HG03354 (cell line): Measurements from ENCODE around the gene C1orf74.

Experiments used
- ATAC-seq: cut with Tn5 transposase; IDR thresholded peaks from one replicate; pipeline ENCODE4 v1.9.1; 2021; ENCODE audit warnings: mild to moderate bottlenecking; ENCODE audit not compliant: unreplicated experiment, poor library complexity, severe bottlenecking

Gene C1orf74

DNA sequence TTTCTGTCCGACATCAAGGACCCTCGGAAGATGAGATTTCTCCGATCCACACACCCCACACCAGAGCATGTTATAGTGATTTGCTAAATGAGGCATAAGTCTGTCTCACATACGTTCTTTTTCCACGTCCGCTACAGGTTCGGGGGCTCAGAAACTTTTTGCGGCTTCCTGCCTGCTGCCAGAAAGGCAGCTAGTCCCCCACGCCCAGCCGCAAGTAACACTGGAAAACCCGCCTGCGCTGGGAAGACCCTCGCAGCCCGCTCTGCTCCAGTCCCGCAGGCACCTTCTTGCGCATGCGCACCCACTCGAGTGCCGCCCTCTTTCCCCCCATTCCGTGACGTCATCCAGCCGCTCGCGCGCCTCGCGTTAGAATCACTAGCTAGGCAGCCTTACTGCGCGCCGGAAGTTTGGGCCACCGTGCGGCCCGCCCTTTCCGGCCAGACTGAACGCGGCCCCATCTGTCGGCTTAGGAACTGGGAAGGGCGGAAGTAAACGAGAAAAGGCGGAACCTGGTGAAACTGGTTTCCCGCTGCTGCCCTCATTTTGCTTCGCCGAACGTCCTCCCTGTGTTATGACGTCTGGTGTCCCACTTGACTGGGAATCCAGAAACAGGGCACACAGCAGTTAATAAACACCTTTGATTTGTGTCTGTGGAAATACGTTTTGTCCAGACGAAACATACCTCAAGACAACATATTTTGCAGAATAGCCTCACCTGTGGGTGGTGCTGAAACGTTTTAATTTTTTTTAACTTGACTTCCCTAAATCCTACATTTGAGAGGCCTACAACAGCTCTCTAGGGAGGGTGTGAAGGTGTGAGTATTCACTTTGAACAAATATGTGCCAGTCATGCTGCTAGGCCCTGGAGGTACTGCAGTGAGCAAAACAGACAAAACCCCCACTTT, at the start of gene C1orf74:
TSS of gene C1orf74 (minus strand) at position 295 of the 905 bp plus-strand sequence. CDS start 925 bp downstream, outside the sequence.
- ATAC-seq: peak; percentile 100

GRCh38 chr1:209831615-209832014, 47.3 kb upstream of the C1orf74 start:
- no peak for ATAC-seq

- no peak for ATAC-seq
These were observed 46.4 kb upstream of the C1orf74 start for GRCh38 chr1:209830722-209831121.

- ATAC-seq: no peak
These were observed 45.4 kb upstream of the C1orf74 start for GRCh38 chr1:209829716-209830115.

- peak; percentile 94 for ATAC-seq
These were observed 43.3 kb upstream of the C1orf74 start, which contains the start of gene UTP25 for GRCh38 chr1:209827384-209828262. Gene UTP25 (plus strand): TSS chr1:209827972. CDS start chr1:209828064, 92 bp downstream.

DNA sequence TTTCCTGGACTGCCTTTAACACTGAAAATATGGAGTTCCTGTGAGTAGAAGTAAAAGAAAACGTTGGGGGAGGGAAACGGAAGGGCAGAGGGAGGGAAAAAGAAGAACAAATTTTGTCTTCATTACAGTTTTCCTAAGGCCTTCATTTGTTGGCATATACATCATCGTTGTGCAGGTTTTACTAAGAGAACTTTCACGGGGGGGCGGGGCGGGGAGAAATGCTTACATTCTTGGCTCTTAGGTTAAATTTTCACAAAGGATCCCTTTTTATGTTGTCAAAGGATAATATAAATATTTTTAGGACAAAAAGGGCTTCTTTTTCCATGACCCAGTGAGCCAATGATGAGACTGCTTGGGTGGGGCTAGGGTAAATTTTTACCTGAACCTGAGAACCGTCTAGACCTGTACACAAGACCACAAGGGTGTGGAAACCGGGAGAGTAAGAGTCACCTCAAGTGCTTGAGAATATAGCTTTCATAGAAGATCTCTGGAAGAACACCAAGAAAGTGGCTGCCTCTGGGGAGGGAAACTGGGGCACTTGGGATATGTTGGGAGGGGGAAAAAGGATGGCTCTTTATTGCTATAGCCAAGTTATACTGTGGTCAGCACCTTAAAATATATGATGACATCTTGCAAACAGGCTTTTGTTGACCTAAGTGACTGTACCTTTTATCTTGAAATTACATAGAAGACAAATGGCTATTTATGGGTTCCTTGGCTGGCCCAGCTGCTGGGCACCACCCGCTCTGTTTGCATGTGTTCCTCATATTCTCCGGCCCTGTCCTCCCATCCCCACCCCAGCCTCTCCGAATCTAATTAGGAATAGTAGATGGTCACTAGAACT, 41.5 kb upstream of the C1orf74 start:
- ATAC-seq: no peak

DNA sequence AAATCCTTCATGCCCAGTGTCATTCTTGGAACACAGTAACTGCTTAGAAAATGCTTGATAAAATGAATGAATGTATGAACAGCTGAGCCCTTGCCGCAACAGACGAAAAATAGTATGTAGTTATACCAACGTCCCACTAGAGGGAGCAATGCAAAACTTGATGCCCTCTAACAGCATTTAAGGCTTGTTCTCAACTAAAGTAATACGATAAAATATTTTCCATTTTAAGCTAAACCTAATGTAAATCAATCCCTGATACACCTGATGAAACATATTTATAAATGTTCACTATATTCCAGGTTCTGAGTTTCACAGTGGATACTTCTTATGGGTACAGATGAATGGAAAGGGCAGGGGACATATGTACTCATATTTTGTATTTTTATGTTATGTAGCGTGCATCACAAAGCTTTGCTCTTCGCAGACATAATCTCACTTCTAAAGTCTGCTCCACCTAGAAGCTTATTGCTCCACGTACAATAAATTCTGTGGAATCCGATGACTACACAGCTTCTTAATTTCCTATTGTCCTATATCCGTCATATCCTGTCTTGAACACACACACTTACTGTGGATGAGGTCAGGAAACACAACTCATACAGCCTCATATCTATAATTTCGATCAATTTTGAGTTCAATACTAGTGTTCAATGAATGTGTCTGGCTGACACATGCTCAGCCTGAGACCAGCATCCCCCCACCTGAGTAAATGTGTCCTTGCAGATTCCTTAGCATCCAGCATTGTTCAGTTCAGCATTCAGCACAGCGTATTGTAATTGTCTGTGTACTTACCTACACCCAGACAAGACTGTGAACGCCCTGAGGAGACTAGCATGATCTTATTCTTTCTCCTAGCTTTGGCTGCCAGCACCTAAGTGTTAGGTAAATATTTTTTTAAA, 39.0 kb upstream of the C1orf74 start:
- peak; percentile 38 for ATAC-seq

DNA sequence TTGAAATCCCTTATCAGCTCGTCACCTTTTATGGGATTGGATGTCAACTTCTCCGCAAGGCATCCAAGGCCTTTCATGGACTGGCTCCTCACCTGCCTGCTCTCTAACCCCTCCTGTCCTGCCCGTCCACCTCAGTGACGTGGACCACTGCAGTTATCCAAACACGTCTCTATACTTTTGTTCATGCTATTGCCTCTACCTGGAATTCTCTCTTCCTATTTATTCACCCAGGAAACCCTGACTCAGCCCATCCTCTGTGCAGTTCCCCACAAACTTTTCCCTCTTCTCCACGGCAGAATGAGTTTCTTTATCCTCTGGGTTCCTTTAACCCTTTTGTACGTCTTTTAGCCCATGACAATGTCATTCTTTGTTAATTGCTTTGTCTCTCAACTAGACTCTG, 38.3 kb upstream of the C1orf74 start:
- ATAC-seq: no peak

DNA sequence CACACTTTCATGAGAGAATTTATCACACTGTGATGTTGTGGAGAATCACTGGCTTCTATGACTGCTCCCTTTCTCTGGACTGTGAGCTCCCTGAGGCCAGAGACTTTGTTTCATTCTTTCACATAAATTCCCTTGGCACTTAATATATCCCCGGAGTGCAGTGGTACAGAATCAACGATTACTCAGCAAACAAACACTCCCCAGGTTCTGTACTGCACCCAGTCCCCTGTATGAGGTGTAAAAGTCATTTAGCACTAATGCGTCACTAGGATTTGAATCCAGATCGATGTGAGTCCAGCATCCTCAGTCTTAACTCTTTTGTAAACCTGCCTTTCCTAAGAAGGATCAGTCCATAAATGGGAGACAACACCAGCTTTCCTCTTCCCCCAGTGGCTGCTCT, 36.6 kb upstream of the C1orf74 start:
- no peak for ATAC-seq

GRCh38 chr1:209819058-209819457, 34.7 kb upstream of the C1orf74 start:
- ATAC-seq: no peak

GRCh38 chr1:209817691-209818090, 33.3 kb upstream of the C1orf74 start:
- ATAC-seq: no peak

DNA sequence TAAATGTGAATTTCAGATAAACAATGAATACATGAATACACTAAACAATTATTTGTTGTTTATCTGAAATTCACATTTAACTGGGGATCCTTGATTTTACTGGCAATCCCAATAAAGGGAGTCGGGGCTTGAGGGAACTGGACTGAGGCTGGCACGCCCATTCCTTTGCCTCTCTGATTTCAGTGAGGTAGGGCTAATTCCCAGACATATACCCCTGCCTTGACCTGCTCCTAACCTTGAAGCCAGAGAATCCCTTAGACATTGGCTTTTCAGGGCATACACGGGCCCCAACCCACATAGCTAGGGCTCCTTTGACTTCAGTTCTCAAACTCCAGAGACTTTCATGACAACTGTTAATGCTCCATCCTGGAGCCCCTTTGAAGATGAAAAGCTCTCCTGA, 32.6 kb upstream of the C1orf74 start:
- no peak for ATAC-seq

- no peak for ATAC-seq
These were observed 31.6 kb upstream of the C1orf74 start for GRCh38 chr1:209815931-209816341.

DNA sequence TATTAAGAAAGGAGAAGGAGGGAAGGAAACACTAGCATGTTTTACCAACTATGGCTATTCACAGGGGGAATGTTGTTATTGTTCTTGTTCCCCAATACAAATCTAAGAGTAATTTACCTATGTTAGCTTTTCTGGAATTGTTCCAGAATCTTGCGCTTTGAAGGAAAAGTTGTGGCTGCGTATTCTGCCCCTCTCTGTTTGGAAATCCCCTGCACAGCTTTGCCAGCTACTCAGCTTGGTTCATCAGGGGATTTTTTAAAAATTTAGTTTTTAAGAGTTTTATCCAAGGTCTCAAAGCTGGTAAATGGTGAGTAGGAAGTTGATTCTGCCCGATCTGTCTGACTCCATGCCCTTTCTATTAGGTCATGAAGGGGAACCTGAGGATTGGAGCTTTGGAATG, 31.1 kb upstream of the C1orf74 start:
- ATAC-seq: no peak

DNA sequence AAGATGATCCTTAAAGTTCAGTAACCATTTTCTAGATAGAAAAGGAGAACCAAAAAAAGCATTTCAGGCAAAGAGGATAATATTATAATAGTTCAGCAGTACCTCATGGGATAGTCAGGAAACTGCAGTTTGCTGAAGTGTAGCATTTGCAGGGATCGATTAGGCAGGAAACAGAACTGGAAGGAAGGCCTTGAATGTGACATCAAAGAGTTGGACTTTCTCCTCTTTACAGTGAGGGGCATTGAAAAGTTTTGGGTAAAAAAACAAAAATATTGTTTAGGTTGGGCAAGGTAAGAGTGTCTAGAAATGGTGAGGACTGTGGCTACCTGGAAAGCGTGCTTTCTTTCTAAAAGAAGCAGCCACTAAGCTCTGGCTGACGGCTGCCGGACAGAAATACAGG, 29.5 kb upstream of the C1orf74 start:
- no peak for ATAC-seq

DNA sequence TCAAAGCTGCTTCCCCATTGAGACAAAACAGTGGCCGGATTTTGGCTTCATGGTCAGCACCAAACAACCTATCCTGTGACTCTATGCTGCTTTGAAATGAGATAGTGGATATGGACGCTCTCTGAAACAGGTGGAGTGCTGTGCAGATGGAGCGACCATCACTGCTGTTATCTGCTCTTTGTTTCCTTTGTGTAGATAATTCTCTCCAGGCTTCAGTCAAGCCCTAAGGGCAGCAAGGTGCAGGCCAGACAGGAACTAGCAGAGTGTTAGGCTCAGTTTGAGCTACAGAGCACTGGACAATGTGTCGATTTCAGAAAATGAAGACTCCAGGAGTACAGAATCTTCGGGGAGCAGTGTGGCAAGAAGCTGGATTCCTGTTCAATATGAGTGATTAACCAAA, 26.4 kb upstream of the C1orf74 start:
- no peak for ATAC-seq

DNA sequence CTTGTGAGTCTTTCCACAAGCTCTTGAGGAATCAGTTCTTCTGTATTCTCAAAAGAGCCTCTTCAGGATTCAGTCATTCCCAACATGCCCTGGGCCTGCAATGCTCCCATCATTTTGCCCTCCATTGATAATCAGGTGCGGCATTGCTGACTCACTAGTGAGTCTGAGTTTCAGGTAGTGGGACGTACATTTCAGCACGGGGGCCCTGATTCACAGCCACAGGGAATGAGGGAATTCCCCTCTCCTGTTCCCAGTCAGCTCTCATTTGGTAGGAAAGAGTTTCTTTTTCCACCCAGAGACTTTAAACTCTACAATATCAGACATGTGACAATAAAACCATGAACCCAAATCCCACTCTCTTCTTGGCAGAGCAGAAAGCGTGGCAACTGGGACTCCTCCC, 25.3 kb upstream of the C1orf74 start:
- no peak for ATAC-seq

DNA sequence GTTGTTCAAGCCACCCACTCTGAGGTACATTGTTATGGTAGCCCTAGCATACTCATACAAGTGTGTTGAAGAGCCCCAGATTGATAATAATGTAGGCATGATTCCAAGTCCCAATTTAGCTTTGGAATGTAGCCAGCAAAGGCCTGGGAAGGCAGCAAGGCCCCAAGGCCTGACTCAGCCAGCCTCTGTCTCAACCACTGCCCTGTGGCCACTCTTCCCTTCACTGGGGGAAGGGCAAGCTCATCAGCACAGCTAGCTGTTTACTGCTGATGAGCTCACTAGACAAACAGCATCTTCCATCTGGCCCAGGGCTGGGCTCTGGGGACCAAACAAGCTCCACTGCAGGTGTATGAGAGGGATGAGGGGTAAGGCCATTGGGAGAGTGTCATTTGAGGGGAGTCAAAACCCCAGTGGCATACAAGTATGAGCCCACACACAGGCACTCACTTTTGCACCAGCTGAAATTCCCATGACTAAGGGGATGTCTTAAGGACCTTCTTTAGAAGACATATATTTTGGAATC, 23.8 kb upstream of the C1orf74 start:
- no peak for ATAC-seq
